GM18519 (cell line): ENCODE results near the gene ZNF350.
"Not testable (repeated sequence)": the region's sequence is repeated elsewhere in the genome, so short reads cannot be mapped to it uniquely, and the experiment has no call there.

ENCODE experiments used
- ATAC-seq: cut with Tn5 transposase; IDR thresholded peaks from one replicate; pipeline ENCODE4 v1.9.1; 2021; ENCODE audit warnings: mild to moderate bottlenecking, moderate library complexity; ENCODE audit not compliant: unreplicated experiment, low FRiP score

Gene ZNF350

GRCh38 chr19:51975787-51976186 is 10.9 kb downstream of the ZNF350 start:
- ATAC-seq, result not testable (repeated sequence)

- ATAC-seq, result no peak
Observed at GRCh38 chr19:51971624-51972023, 15.0 kb downstream of the ZNF350 start.

DNA sequence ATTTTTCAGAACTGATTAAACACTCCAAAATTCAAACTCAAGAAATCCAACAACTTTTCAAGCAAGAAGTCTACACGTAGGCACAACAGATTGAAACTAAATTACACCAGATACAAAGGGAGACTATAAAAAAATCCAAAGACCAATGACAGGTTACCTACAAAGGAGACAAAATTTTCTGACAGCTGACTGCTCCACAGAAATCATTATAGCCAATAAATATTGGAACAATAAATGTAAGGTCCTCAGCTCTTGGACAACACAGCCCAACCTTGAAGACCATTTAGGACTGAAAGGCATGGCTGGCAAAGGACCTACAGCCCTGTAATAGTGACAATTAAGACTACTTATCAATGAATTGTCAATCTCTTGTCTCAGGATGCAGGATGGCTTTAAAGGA is 15.9 kb downstream of the ZNF350 start:
- ATAC-seq, result no peak

GRCh38 chr19:51965583-51965982 is 21.1 kb downstream of the ZNF350 start:
- ATAC-seq, result no peak

GRCh38 chr19:51960621-51961233 is 25.9 kb downstream of the ZNF350 start:
- not testable (repeated sequence) for ATAC-seq

GRCh38 chr19:51959791-51960190 is 26.8 kb downstream of the ZNF350 start:
- no peak for ATAC-seq

DNA sequence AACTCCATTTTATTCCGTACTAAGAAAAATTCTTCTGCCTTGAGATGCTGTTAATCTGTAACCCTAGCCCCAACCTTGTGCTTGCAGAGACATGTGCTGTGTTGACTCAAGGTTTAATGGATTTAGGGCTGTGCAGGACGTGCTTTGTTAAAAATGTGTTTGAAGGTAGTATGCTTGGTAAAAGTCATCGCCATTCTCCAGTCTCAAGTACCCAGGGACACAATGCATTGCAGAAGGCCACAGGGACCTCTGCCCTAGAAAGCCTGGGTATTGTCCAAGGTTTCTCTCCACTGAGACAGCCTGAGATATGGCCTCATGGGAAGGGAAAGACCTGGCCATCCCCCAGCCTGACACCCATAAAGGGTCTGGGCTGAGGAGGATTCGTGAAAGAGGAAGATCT is 28.8 kb downstream of the ZNF350 start:
- not testable (repeated sequence) for ATAC-seq

DNA sequence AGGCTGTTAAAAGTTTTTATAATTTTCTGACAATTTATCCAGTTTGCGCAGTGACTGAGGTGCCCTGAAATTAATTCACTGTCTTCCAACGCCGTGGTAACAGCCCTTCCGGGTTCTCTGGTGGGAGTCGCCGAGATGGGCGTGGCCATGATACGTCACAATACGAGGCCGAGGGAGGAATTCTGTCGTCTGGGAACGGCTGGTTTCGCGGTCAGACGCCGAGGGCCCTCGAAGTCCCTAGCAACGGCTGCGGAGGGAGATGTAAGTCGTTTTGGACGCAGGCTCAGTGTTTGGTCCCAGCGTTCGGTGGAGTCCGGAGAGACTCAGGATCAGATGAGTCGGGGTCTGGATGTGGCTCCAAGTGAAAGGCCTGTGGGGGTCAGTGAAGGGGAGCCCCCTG is 37.7 kb downstream of the ZNF350 start:
- no peak for ATAC-seq

DNA sequence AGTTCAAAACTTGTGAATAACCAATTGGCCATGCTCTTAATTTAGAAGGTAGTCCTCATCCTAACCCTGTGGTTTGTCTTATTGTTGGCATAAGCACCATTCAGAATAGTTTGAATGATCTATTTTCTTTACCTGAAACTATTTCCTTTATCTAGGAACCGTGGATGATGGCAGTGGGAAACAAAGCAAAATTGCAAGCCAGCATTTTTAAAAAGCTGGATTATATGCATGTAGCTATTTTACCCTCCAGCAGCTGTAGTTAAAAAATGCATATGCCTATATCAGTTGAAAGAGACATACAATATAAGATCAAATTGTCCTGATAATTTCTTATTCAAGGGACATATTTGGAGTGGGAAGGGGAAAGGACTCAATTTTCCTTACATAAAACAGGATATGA is 40.0 kb downstream of the ZNF350 start:
- no peak for ATAC-seq

DNA sequence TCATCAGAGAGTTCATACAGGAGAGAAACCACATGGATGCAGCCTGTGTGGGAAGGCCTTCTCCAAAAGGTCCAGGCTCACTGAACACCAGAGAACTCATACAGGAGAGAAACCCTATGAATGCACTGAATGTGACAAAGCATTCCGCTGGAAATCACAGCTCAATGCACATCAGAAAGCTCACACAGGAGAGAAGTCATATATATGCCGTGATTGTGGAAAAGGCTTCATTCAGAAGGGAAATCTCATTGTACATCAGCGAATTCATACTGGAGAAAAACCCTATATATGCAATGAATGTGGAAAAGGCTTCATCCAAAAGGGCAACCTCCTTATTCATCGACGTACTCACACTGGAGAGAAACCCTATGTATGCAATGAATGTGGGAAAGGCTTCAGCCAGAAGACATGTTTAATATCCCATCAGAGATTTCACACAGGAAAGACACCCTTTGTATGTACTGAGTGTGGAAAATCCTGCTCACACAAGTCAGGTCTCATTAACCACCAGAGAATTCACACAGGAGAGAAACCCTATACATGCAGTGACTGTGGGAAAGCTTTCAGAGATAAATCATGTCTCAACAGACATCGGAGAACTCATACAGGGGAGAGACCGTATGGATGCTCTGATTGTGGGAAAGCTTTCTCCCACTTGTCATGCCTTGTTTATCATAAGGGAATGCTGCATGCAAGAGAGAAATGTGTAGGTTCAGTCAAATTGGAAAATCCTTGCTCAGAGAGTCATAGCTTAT is 41.7 kb downstream of the ZNF350 start:
- ATAC-seq, result no peak

- ATAC-seq, result no peak
Observed at GRCh38 chr19:51938936-51939335, 47.7 kb downstream of the ZNF350 start.

- no peak for ATAC-seq
Observed at GRCh38 chr19:51931921-51932320, 54.7 kb downstream of the ZNF350 start.

- ATAC-seq, result no peak
Observed at GRCh38 chr19:51927859-51928258, 58.8 kb downstream of the ZNF350 start.

DNA sequence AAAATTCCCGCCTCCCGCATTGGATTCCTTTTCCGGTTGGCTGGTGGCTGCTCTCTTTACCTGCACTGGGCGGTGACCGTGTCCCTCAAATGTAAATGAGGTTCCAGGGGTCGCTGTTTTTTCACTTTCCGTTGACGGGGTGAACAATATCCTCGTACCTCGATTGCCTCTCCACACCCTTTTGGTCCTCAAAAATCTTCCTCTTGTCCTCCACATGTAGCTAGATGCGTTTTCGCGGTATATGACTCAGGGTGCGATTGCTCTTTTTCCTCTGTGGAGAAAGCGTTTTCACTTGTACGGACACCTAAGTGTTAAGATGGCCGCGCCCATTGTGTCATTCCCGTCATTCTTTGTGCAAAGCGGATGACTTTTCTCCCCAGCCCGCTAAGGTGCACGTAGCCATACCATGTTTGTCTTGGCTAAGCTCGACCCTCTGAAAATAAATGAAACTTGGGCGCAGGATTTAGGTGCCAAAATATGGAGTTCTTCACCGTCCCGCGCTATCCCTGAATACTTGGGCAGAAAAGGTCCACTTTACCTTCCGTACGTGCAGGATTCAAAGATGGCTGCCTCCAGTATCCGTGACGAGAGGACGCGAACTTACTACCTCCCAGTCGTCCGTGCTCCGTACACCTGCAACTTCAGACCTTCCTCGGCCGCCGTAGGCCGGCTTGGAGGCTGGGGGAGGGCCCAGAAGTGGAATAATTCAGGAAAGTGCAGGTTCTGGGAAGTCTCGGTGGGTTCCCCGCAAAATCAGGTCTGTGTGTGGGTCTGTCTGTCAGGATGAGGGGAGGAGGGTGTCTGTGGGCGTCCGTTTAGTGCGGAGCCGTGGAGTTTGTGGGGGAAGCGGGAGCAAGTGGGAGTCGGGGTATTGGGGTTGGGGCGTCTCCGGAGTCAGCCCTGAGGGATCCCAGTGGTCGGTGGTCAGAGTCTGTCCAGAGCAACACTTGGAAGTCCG is 59.6 kb downstream of the ZNF350 start, which contains the start of gene ZNF613:
Gene ZNF613, plus strand, starts transcription at position 689 of the 958 bp plus-strand sequence. CDS start 8,749 bp downstream, outside the sequence.
- no peak for ATAC-seq

DNA sequence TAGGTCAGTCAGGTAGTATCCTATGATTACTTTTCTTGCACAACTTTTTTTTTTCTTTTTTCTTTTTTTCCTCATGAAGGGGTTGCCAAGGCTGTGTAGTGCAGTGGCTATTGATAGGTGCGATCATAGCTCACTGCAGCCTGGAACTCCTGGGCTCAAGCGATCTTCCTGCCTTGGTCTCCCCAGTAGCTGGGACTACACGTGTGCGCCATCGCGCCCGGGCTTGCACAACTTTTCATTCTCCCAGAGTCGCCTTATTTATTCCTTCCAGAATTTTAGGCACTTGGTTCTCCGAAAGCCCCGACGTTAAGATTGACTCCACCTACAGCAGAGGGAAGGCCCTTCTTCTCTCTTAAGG is 60.2 kb downstream of the ZNF350 start:
- ATAC-seq, result no peak

- no peak for ATAC-seq
Observed at GRCh38 chr19:51921949-51922348, 64.7 kb downstream of the ZNF350 start.

GRCh38 chr19:51919606-51920005 is 67.0 kb downstream of the ZNF350 start:
- no peak for ATAC-seq

DNA sequence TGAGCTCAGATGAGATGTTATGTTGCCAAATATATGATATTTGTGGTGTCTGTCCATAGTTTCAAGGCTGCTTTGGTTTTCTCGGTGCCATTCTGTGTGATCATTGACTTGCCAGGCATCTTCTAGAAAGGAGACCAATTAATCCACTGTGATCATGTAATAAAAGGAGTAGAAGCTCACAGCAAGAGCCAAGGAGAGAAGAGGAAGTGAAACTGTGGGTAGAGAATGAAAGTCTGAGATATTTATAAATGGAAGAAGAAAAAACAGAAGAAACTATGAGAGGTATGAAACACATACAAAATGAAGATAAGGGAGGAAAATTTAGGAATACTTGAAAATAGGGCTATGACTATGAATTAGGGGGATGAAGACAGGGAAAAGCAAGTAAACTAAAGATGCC is 70.5 kb downstream of the ZNF350 start:
- no peak for ATAC-seq

DNA sequence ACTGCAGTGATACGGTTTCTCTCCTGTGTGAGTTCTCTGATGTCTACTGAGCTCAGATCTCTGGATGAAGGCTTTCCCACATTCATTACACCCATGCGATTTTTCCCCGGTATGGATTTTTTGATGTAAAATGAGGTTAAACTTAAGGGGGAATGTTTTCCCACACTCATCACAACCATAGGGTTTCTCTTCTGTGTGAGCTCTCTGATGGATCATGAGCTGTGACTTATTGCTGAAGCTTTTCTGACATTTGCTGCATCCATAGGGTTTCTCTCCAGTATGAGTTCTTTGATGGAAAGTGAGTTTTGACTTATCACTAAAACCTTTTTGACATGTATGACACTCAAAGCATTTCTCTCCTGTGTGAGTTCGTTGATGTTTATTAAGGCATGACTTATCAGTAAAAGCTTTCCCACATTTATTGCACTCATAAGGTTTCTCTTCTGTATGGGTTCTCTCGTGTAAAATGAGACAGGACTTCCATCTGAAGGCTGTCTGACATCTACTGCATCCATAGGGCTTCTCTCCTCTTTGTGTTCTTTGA is 71.2 kb downstream of the ZNF350 start:
- ATAC-seq, result no peak
